Body of pancreas (tissue), 4 donors: ENCODE measurements around the gene LYST. TPM values are rescaled to one million over a fixed set of nuclear protein-coding genes. Genes with fewer than 3 reads are reported as not detected.
"Not testable (repeated sequence)": the region's sequence is repeated elsewhere in the genome, so short reads cannot be mapped to it uniquely, and the experiment has no call there.

Source experiments
- ATAC-seq: fragments of 150-250 bp; one replicate; pipeline ENCODE4 v1.9.1; 2016
- DNase-seq, 4 donors: peaks; one replicate each; pipeline ENCODE4 v3.0.0-alpha.2; 2019
- H3K27ac ChIP-seq, 4 donors: fragments of 200-600 bp; sonication (generic); 1 replicate in 3 of 4; 2 replicates in 1 of 4; pipeline versions ENCODE4 v1.5.1 to v1.6.1; 2016 to 2019; ENCODE audit warnings: mild to moderate bottlenecking in 1 of 4, mixed read lengths in 1 of 4, moderate library complexity in 1 of 4
- H3K27me3 ChIP-seq, 2 donors: fragments of 200-600 bp; sonication (generic); one replicate each; pipeline ENCODE4 v1.6.0; 2016; ENCODE audit warnings: mild to moderate bottlenecking in 1 of 2
- H3K36me3 ChIP-seq, 2 donors: fragments of 200-600 bp; sonication (generic); replicated peaks in 1 of 2; 2 replicates each; pipeline ENCODE4 v1.5.1; 2016; ENCODE audit warnings: low read depth in 2 of 2; ENCODE audit not compliant: insufficient read depth in 1 of 2
- H3K4me1 ChIP-seq: fragments of 200-600 bp; sonication (generic); one replicate; pipeline ENCODE4 v1.6.0; 2016
- H3K4me3 ChIP-seq, 2 donors: fragments of 200-600 bp; sonication (generic); 1 replicate in 1 of 2; 2 replicates in 1 of 2; pipeline ENCODE4 v1.5.1; 2016 to 2019
- H3K9me3 ChIP-seq, 3 donors: fragments of 200-600 bp; sonication (generic); 1 replicate in 2 of 3; 2 replicates in 1 of 3; pipeline ENCODE4 v1.5.1; 2016
- CTCF ChIP-seq, 7 experiments: fragments of 450-650 bp in 4 of 7; fragments of 200-600 bp in 3 of 7; sonication (generic) in 3 of 7; IDR thresholded peaks; one replicate each; pipeline ENCODE4 v1.5.1; 2016 to 2019; ENCODE audit warnings: antibody characterized with exemption in 7 of 7
- POLR2A ChIP-seq, 3 donors: fragments of 450-650 bp; IDR thresholded peaks; one replicate each; pipeline ENCODE4 v1.6.1; 2016; ENCODE audit warnings: antibody characterized with exemption in 3 of 3, mild to moderate bottlenecking in 2 of 3
- WGBS, 2 donors: methylation state at CpG; one replicate each; pipeline ENCODE4 v1.1.5; 2017; 5-methylcytosine and 5-hydroxymethylcytosine counted together
- intact Hi-C: fragments of 100-400 bp; cut with DNase I; formaldehyde crosslinking; loops from one replicate; pipeline ENCODE4 v1.15.1; 2023
- total RNA-seq, 2 donors: library from RNA; depleted of rRNA; stranded (reverse); fragments of >200 nt; gene quantifications; one replicate each; pipeline ENCODE4 v1.1.0, GENCODE V29; 2016

The LYST gene
- total RNA-seq, result 10 to 100 TPM; 16.5 to 21.0 TPM

GRCh38 chr1:235866205-235866912 is at the start of gene LYST:
Gene LYST (minus strand): TSS chr1:235866906. CDS start chr1:235830417, 36,489 bp downstream.
- Histone ChIP-seq H3K4me1 (peaks cover 20% of the 10 kb centered on the region), H3K9me3 (no peaks in the 10 kb centered on the region), H3K27ac (peak within 1 kb of the TSS; percentile 85 to 98 (median 91)), H3K4me3 (peak within 1 kb of the TSS; percentile 44 to 92), H3K27me3 (no peaks in the 10 kb centered on the region), H3K36me3 (no peaks in the 10 kb centered on the region)
- DNase-seq, result peak; percentile 49 to 62 (median 52)
- intact Hi-C loops, result no loop called here
- ATAC-seq, result peak; percentile 63
- 0% methylated on average over 10 to 53 of the region's 71 CpGs for WGBS, 2 donors
- TF ChIP-seq POLR2A (IDR thresholded peaks at IDR 0.05) (peak; percentile 54 to 72 (median 72)), CTCF (IDR thresholded peaks at IDR 0.05) (peak in 2 of 7 experiments; percentile 19 to 26)

GRCh38 chr1:235915489-235915888 is 48.8 kb upstream of the LYST start:
- intact Hi-C loops, H3K27me3 ChIP-seq, H3K27ac ChIP-seq, ATAC-seq, H3K4me1 ChIP-seq, H3K9me3 ChIP-seq, H3K36me3 ChIP-seq, DNase-seq, H3K4me3 ChIP-seq: not testable (repeated sequence)
- 88 to 95% methylated on average over 4 of the region's 4 CpGs for whole genome bisulfite sequencing, 2 donors

GRCh38 chr1:235913311-235913710 is 46.6 kb upstream of the LYST start:
- Histone ChIP-seq H3K4me1 (no peaks in the 10 kb centered on the region), H3K36me3 (no peaks in the 10 kb centered on the region), H3K4me3 (no peak overlapping the region), H3K27me3 (no peaks in the 10 kb centered on the region), H3K27ac (no peak overlapping the region), H3K9me3 (no peaks in the 10 kb centered on the region)
- no peak for DNase-seq
- WGBS, 2 donors, result 94 to 100% methylated on average over 1 of the region's 1 CpG
- ATAC-seq, result no peak
- TF ChIP-seq POLR2A (IDR thresholded peaks at IDR 0.05) (no peak), CTCF (IDR thresholded peaks at IDR 0.05) (no peak)
- intact Hi-C loops, result no loop called here

- Histone ChIP-seq H3K27me3 (no peaks in the 10 kb centered on the region), H3K36me3 (no peaks in the 10 kb centered on the region), H3K4me3 (no peak overlapping the region), H3K9me3 (no peaks in the 10 kb centered on the region), H3K4me1 (no peaks in the 10 kb centered on the region), H3K27ac (no peak overlapping the region)
- 75 to 79% methylated on average over 6 of the region's 6 CpGs for WGBS, 2 donors
- intact Hi-C loops, result no loop called here
- TF ChIP-seq CTCF (IDR thresholded peaks at IDR 0.05) (no peak), POLR2A (IDR thresholded peaks at IDR 0.05) (no peak)
- ATAC-seq (no peak), DNase-seq (no peak)
These were observed 45.2 kb upstream of the LYST start for GRCh38 chr1:235911876-235912275.

- intact Hi-C loops, result no loop called here
- Histone ChIP-seq H3K27ac (no peak overlapping the region), H3K36me3 (no peaks in the 10 kb centered on the region), H3K4me1 (no peaks in the 10 kb centered on the region), H3K4me3 (no peak overlapping the region), H3K9me3 (no peaks in the 10 kb centered on the region), H3K27me3 (no peaks in the 10 kb centered on the region)
- ATAC-seq (no peak), DNase-seq (no peak)
- 49 to 57% methylated on average over 5 of the region's 5 CpGs for WGBS, 2 donors
- no peak for TF ChIP-seq CTCF (IDR thresholded peaks at IDR 0.05)
- no peak for TF ChIP-seq POLR2A (IDR thresholded peaks at IDR 0.05)
These were observed 44.6 kb upstream of the LYST start for GRCh38 chr1:235911300-235911662.
